ENCODE data around the gene ESRRB.

Gene ESRRB

GRCh38 chr14:76550534-76550933, 174.6 kb downstream of the ESRRB start:
- peak; percentile 85 for DNase-seq

DNA sequence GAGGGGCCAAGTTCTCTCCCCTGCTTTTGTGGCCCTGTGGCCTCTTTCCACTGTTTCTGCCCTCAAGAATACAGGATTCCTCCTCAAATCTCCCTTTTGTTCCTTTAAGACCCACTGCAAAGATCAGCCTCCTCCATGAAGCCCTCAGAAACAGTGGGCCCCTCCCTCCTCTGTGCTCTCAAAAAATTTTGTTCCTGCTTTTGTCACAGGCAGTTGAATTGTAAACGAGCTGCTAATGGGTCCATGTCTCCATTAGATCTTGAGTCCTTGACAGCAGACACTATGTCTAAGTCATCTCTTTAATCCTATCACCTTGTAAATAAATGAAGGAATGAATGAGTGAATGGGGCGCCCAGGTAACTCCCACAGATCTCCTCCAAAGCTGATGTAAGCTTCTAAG, 175.2 kb downstream of the ESRRB start:
- no peak for DNase-seq
